Measurements from ENCODE around the gene CETN1.

Gene CETN1

DNA sequence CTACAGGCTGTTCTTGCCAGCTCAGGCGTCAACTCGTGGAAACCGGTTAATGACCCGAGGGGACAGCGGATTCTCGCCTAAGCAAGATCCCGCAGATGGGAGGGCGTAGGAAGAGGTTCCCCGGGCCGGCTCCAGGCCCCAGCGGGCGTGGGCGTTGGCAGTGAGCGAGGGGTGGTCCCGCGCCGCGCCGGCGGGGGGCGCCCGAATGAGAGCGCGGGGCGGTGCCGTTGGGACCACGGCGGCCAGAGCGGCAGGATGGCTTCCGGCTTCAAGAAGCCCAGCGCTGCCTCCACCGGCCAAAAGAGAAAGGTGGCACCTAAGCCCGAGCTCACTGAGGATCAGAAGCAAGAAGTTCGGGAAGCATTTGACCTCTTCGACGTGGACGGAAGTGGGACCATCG lies at the start of gene CETN1:
Gene CETN1 (plus strand): TSS at position 227 of the 400 bp plus-strand sequence. CDS start 29 bp downstream, at position 256.
- H3K27me3 ChIP-seq (ENCODE audit: control insufficient read depth, insufficient read depth, low read length), result no peaks in the 10 kb centered on the region
- H3K4me2 ChIP-seq (ENCODE audit: low read length), result no peak within 1 kb of the TSS
- peaks cover 2% of the 10 kb centered on the region for H3K4me1 ChIP-seq
- H3K4me3 ChIP-seq (ENCODE audit: low read depth, low read length), result no peak within 1 kb of the TSS
- H3K27ac ChIP-seq, result no peak within 1 kb of the TSS
- H2AFZ ChIP-seq, result no peak within 1 kb of the TSS
- no peaks in the 10 kb centered on the region for H3K36me3 ChIP-seq (ENCODE audit: control insufficient read depth, insufficient read depth, low read length)
- H3K9ac ChIP-seq, result no peak within 1 kb of the TSS
- H3K79me2 ChIP-seq, result no peaks in the 10 kb centered on the region
- H3K9me3 ChIP-seq (ENCODE audit: control insufficient read depth, low read length), result no peaks in the 10 kb centered on the region
- TF ChIP-seq, protein P1, sequence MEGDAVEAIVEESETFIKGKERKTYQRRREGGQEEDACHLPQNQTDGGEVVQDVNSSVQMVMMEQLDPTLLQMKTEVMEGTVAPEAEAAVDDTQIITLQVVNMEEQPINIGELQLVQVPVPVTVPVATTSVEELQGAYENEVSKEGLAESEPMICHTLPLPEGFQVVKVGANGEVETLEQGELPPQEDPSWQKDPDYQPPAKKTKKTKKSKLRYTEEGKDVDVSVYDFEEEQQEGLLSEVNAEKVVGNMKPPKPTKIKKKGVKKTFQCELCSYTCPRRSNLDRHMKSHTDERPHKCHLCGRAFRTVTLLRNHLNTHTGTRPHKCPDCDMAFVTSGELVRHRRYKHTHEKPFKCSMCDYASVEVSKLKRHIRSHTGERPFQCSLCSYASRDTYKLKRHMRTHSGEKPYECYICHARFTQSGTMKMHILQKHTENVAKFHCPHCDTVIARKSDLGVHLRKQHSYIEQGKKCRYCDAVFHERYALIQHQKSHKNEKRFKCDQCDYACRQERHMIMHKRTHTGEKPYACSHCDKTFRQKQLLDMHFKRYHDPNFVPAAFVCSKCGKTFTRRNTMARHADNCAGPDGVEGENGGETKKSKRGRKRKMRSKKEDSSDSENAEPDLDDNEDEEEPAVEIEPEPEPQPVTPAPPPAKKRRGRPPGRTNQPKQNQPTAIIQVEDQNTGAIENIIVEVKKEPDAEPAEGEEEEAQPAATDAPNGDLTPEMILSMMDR (IDR thresholded peaks at IDR 0.05), result no peak

DNA sequence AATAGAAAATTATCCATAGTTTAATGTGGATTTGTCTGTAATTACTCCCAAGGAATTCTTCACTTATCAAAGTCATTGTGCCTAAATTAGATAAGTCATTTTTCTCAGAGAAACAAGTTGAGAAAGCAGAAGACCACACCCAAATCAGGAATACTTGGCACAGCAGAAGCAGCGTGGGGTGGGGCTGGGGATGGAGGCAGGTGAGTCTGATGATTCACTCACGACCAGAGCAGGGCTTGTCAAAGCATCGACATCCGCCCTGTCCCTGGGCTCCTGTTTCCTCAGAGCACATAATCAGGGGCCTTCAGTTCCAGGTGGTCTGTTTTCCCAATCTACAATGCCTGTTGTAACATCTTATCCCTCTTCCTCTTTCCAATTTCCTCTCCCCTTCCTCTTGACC lies 48.2 kb upstream of the CETN1 start:
- no peaks in the 10 kb centered on the region for H3K36me3 ChIP-seq (ENCODE audit: control insufficient read depth, insufficient read depth, low read length)
- no peak overlapping the region for H3K4me2 ChIP-seq (ENCODE audit: low read length)
- TF ChIP-seq, protein P1 (IDR thresholded peaks at IDR 0.05), result no peak
- no peaks in the 10 kb centered on the region for H3K4me1 ChIP-seq
- H3K4me3 ChIP-seq (ENCODE audit: low read depth, low read length), result no peak overlapping the region
- H3K9me3 ChIP-seq (ENCODE audit: control insufficient read depth, low read length), result no peaks in the 10 kb centered on the region
- H3K27me3 ChIP-seq (ENCODE audit: control insufficient read depth, insufficient read depth, low read length), result no peaks in the 10 kb centered on the region
- no peaks in the 10 kb centered on the region for H3K79me2 ChIP-seq
- no peak overlapping the region for H3K27ac ChIP-seq
- H2AFZ ChIP-seq, result no peak overlapping the region
- no peak overlapping the region for H3K9ac ChIP-seq

DNA sequence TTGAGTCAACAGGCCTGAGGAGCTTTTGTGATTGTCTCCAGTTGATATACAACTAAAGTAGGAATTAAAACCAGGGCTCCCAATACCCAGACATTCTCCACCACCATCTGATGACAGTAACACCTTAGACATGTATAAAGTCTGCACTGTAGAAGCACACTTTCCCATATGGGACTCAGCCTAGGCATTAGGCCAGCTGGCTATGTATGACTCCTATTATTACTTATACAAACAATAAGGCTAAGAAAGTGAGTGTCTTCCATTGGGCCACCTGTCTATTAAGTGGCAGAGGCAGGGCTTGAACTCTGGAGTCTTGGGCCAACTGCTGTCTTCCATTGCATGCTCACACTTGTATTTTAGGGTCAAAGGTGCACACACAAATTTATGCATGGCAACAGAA lies 47.5 kb upstream of the CETN1 start:
- no peak overlapping the region for H2AFZ ChIP-seq
- no peak overlapping the region for H3K27ac ChIP-seq
- no peaks in the 10 kb centered on the region for H3K36me3 ChIP-seq (ENCODE audit: control insufficient read depth, insufficient read depth, low read length)
- H3K27me3 ChIP-seq (ENCODE audit: control insufficient read depth, insufficient read depth, low read length), result no peaks in the 10 kb centered on the region
- H3K4me3 ChIP-seq (ENCODE audit: low read depth, low read length), result no peak overlapping the region
- TF ChIP-seq, protein P1 (IDR thresholded peaks at IDR 0.05), result no peak
- no peak overlapping the region for H3K4me2 ChIP-seq (ENCODE audit: low read length)
- H3K9ac ChIP-seq, result no peak overlapping the region
- H3K79me2 ChIP-seq, result no peaks in the 10 kb centered on the region
- H3K9me3 ChIP-seq (ENCODE audit: control insufficient read depth, low read length), result no peaks in the 10 kb centered on the region
- no peaks in the 10 kb centered on the region for H3K4me1 ChIP-seq

DNA sequence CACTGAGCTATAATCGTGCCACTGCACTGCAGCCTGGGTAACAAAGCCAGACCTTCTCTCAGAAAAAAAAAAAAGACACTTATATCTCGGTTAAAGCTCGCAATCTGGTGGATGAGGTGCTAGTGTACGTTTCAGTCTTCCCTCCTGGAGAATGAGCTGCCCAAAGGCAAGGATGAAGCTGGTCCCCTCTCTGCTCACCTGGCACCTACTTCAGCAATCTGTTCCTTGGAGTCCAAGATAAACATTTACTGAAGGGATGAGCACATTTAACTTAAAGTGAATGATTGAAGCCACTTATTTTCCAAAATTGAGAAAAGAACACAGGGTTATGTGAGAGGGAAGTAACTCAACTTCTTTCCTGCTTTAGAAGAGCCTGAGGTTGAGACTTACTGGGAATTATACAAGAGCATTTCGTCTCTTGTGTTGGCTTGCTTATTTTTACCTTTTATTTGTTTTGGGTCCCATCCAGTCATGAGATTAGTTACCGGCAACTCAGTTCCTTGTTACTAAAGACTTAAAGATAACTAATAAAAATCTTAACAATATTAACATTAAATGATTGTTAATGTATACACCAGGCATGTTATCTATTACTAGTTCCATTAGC lies 46.1 kb upstream of the CETN1 start:
- no peak overlapping the region for H2AFZ ChIP-seq
- H3K9ac ChIP-seq, result no peak overlapping the region
- no peak overlapping the region for H3K4me3 ChIP-seq (ENCODE audit: low read depth, low read length)
- no peaks in the 10 kb centered on the region for H3K4me1 ChIP-seq
- no peaks in the 10 kb centered on the region for H3K79me2 ChIP-seq
- TF ChIP-seq, protein P1 (IDR thresholded peaks at IDR 0.05), result no peak
- H3K27me3 ChIP-seq (ENCODE audit: control insufficient read depth, insufficient read depth, low read length), result no peaks in the 10 kb centered on the region
- H3K36me3 ChIP-seq (ENCODE audit: control insufficient read depth, insufficient read depth, low read length), result no peaks in the 10 kb centered on the region
- no peak overlapping the region for H3K27ac ChIP-seq
- no peak overlapping the region for H3K4me2 ChIP-seq (ENCODE audit: low read length)
- H3K9me3 ChIP-seq (ENCODE audit: control insufficient read depth, low read length), result no peaks in the 10 kb centered on the region

DNA sequence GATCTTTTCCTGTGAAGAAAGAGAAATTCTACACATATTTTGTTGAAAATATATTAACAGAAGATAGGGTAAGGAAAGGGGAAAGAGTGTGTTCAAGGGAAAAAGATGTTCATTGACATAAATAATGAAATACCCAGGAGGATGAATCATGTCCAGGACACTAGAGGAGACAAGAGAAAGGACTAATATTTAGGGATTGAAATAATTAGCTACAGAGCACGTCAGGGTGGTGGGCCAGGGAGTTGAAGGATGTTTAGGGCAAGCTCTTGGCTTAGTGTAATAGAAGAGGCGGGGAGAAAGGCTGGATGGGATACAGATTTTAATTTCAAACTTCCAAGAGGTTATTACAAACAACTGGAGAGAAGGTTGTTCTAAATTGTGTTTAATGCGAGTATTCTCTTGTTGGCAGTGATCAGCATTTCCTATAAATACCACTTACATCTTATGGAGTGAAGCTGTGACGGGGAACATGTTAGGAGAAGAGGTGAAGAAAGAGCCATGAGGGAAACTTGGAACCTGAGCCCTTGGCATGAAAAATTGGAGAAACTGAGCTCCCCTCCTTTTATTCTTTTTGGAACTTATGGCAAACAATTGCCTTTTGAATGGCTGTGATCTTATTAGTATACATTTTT lies 36.6 kb upstream of the CETN1 start:
- Histone ChIP-seq H3K79me2 (no peaks in the 10 kb centered on the region), H3K9ac (no peak overlapping the region), H3K4me1 (no peaks in the 10 kb centered on the region), H3K9me3 (ENCODE audit: control insufficient read depth, low read length) (no peaks in the 10 kb centered on the region), H2AFZ (no peak overlapping the region), H3K27me3 (ENCODE audit: control insufficient read depth, insufficient read depth, low read length) (no peaks in the 10 kb centered on the region), H3K36me3 (ENCODE audit: control insufficient read depth, insufficient read depth, low read length) (no peaks in the 10 kb centered on the region), H3K27ac (no peak overlapping the region), H3K4me3 (ENCODE audit: low read depth, low read length) (no peak overlapping the region), H3K4me2 (ENCODE audit: low read length) (no peak overlapping the region)
- TF ChIP-seq, protein P1 (IDR thresholded peaks at IDR 0.05), result no peak
